Measurements from ENCODE around the gene IGFBP4.

GRCh38 chr17:40497695-40498094, 54.4 kb downstream of the IGFBP4 start:
- TF ChIP-seq CTCF (IDR thresholded peaks at IDR 0.05; ENCODE audit: low read depth, low read length, poor library complexity, severe bottlenecking) (no peak), EZH2phosphoT487 (IDR thresholded peaks at IDR 0.05; ENCODE audit: borderline replicate concordance, low read length) (no peak)

All from DOHH2 (cell line).